GM18951 (cell line): Measurements from ENCODE around the gene LDHAL6B.

Experiments
- POLR2A ChIP-seq: IDR thresholded peaks from 4 replicates; pipeline ENCODE4 v1.6.1; 2011; ENCODE audit warnings: mild to moderate bottlenecking; ENCODE audit not compliant: insufficient read length, insufficient read depth; ENCODE audit errors: extremely low read depth
- in situ Hi-C: fragments of 300-500 bp; cut with MboI; formaldehyde crosslinking; loops from one replicate; pipeline ENCODE4 v1.12.0; 2022; ENCODE audit warnings: low sequenced_read_pairs, mixed read lengths, inconsistent platforms; ENCODE audit not compliant: unreplicated experiment

Gene LDHAL6B

DNA sequence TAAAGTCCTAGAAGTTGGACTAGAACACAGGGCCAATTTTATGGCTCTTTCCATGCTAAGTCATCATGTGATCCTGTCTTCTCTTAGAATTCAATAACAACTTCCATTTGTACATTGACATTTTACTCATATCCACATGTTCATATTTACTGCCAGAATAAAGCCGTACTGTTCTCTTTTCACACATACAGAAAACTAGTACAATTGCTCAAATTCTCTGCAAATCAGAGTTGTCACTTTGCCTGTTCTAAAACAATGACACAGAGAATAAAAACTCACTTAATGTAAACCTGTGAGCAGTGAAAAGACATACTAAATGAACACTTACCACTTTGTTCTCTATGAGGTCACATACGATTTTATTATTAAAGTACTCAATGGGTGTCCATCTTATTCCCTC, 3.5 kb downstream of the LDHAL6B start:
- no peak for TF ChIP-seq POLR2A
- in situ Hi-C loops = no loop called here

DNA sequence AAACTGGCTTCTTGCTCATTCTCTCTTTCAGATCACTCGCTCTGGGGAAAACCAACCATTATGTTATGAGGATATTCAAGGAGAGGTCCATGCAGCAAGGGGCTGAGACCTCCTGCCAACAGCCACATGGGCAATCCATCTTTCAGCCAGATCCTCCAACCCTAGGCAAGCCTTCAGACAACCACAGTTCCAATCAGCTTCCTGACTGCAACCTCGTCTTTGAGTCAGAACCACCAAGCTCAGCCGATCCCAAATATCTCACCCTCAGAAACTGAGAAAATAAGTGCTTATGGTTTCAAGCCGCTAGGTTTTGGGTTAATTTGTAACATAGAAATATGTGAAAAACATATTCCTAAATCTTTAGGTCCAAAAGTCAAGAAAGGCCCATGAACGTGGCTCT, 10.3 kb downstream of the LDHAL6B start:
- in situ Hi-C loops = no loop called here
- TF ChIP-seq POLR2A = no peak

DNA sequence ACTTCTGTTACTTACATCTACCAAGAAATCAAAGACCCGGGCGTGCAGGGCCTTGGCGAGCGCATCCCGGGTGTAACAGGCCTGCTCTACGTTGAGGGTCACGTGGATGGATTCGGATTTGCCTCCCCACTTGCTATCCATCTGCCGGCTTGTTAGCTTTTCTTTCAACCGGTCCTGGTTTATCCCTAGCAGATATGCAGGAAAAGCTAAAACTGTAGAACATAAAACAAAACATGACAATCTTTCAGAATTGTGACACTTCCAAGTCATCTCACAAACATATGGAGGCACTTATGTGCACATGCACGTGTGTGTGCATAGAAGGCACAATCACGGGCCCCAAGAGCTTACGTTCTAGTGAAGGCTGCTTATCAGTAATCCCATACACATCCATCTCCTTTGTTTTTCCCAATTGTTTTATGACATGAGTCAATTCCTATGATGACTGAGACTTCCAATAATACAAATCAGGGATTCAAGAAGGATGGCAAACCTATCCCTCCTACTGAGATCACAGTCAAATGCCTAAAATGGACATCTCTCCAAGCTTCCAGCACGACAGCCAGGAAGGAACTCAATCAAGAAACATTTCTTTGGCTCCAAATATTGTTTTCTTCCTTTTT, 11.3 kb downstream of the LDHAL6B start:
- TF ChIP-seq POLR2A = no peak
- in situ Hi-C loops = no loop called here

DNA sequence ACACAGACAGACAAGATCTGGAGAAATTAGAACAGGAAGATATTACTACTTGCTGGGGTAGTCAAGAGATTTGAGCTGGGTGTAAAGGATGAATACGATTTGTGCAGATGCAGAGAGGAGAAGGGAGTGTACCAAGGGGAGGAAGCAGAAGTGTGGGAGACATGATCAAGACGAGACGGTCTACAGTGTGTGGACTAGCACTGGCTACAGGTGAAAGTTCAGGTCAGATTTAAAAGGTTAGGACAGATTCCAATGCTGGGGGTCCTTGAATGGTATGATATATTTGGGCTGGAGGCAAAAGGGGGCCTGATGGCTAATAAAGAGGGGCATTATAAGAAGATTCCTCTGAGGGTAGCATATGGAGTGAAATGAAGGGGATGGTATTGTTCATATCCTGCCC, 12.1 kb downstream of the LDHAL6B start:
- in situ Hi-C loops = no loop called here
- TF ChIP-seq POLR2A = no peak

DNA sequence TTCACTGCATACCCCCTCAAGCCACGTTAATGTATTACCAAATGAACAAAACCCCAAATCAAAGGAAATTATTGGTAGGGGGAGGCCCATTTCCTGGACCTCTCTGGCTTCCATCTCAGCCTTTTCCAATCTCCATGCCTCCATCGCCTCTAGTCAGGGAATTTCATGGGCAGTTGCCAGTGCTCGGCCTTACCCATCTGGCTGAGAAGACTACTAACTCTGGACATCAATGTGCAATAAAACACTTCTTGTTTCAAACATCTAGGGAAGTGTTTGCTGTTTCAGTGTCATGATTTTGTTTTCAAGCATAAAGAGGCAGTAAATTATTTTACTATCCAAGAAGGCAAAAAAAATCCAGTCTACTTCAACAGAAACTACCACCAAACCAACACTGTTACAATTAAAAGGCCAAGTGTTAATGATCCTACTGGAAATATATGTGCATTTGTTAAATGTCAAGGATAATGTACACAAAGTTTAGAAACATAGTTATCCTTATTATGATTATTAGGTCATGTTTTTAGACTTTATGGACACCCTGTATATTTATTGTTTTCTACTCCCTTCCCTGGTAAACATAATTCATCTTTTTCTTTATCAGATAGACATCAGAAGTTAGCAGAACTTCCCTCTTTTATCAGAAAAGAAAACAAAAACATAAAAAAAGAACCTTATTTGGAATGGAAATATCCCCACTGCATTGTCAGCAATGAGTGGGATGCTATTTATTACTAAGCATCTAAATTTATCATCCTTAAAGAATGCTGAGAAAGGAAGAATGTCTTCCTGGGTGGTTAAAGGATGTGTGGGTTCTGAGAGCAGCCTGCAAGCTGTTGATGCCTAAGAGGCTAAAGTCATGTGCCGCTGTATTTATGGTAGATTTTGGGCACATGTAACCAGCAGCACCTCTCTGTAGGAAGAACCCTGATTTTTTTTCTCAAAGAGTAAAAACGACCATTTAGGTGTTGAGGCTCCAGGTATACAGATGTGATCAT, 15.2 kb downstream of the LDHAL6B start:
- TF ChIP-seq POLR2A = no peak
- in situ Hi-C loops = no loop called here

DNA sequence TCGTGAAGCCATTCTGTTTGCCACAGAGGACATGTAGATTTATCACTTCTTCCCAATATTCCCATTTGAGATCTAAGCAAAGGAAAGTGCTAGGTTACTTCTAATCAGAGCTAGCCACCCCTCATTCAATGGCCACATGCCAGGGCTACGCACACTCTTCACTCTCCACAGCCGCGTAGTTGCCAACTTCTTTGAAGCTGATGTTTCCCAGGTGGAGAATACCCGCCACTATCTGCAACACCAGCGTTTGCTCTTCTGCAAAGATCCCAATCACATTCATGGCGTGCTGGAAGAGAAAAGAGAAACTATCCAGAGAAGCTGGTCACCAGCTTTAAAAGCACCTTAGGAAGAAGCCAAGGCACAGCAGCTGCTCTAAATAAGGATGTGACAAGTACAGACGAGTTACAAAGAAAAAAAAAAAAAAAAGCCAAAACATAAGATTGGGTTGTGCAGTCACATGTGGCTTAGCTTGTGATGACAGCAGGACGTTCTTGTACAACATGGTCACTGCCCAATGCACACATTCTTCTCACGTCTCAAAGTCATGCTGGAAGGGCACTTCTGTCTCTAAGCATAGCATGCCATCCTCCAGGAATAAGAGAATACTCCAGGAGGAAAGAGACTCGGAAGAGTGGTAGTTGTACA, 16.4 kb downstream of the LDHAL6B start:
- no peak for TF ChIP-seq POLR2A
- in situ Hi-C loops = no loop called here

DNA sequence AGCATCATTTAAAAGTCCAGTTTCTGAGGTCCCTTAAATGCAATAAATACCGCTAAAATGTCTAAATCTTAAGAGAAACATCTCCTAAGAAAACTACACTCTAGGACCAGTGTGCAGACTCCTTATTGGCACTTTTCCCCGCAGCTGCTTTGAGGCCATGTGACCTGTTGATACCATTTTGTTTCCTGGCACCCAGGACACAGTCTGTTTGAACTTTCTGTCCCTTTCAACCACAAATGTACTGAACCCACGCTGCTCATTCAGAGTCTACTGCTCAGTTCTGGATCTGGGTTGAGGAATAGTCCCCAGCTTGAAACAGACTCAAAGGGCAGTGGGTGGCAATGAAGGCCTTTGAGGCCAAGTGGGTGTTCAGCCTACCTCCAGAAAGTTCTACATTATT, 17.1 kb downstream of the LDHAL6B start:
- in situ Hi-C loops = no loop called here

DNA sequence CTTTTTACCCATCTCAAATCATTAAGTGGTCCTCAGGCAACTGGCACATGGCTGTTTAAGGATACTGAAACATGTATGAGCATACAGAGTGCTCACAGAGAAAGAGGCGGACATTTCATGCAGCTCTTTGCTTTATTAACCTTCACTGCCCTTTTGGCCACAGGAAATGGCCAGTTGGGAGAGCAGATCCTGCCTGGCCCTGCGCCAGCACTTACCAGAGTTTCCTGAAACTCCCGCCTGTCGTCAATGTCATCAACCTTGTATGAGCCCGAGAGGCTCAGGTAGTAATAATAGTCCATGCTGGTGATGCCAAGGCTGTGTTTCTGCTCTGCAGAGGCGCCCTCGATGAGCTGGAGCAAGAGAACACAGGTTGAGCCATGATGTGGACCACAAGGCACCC, 17.8 kb downstream of the LDHAL6B start:
- no peak for TF ChIP-seq POLR2A
- in situ Hi-C loops = no loop called here

More for the DNA sequence above, 17.1 kb downstream of the LDHAL6B start:
- TF ChIP-seq POLR2A = no peak

DNA sequence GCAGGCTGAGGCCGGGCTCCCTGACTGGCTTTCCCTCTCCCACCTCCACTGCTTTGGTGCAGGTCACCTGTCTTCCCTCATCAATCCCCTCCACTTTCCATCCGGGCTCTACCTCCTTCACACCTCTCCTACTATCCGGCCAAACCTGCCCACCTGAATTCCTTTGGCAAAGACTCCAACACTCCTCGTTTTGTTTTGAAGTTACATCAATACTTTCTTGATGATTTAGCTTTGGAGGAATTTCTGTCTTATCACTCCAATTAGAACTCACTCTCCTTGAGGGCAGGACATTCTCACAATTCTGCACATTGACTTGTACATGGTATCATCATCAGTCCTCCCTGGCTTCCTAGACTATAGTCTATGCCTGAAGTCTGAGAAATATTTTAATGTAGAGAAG, 20.4 kb downstream of the LDHAL6B start:
- TF ChIP-seq POLR2A = no peak
- in situ Hi-C loops = no loop called here

DNA sequence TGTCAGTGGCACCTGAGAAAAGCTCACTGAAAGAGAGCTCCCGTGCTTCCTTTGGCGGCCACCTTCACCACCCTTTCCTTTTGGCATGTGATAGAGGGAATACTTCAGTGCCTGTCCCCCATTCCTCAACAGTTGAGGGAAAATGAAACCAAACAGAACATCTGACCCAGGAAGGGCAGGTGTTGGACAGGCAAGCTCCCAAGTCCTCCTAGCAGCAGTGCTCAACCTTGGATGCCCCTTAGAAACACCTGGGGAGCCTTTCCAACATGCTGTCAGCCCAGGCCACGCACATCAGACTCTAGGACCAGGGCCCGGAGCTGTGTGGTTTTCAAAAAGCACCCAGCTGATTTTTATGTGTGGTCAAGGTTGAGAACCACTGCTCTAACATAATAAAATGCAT, 22.4 kb downstream of the LDHAL6B start:
- in situ Hi-C loops = no loop called here
- no peak for TF ChIP-seq POLR2A

DNA sequence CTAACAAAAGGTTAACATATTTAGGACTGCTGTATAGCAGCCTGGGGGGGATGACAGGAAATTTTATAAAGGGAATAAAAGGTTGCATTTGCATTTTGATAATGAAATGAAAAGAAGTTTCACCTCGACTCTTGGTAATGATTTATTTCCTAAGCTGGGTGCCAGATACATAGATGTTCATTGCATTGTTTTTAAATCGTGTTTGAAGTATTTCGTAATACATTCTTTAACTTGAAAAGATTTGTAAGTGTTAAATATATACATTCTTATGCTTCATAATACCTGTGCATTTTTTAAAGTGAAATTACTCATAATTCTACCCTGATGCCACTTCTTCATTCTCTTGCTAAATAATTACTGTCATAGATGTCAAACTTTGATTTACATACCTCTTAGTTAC, 22.8 kb downstream of the LDHAL6B start:
- TF ChIP-seq POLR2A = no peak
- in situ Hi-C loops = no loop called here

DNA sequence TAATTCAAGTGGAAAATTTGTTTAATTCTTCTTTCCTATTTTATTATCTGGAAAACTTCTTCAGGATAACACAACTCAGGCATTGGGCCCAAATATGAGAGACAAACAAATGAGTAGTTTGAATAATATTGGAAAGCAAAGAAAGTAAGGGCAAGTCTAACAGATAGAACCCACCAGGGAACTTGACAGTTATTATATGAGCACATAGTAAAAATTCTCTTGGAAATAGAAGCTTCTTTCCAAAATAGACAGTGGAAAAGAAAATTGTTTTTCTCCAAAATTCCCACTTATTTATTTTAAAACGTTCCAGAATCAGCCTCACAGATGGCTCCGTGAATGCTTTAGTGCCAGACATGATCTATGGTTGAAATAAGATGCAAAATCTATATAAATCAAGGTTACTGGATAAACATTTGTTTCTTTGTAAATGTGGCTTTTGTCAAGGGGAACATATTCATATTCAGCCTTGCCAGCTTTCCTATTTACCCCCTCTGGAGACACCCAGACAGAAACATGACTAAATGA, 23.9 kb downstream of the LDHAL6B start:
- in situ Hi-C loops = no loop called here
- TF ChIP-seq POLR2A = no peak

DNA sequence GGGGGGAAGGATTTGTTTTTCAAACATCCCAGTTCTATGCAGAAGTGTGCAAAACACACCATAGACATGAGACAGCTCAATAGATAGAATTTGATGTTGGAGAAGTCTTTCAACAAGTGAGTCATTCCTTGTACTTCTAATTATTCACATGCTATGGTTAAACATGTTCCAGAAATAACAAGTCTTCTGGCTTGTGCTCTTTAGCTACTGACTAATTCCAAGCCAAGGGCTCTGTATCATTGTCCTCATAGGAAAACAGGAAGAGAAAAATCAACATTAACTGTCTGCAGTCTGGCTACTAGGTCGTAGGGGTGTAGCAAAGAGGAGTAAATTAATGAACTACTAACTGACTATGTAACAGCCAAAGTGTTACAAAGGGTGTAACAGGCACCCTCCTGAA, 25.8 kb downstream of the LDHAL6B start:
- in situ Hi-C loops = no loop called here
- TF ChIP-seq POLR2A = no peak
